Tibial artery (tissue), 4 donors: ENCODE results near the gene RXRB.
A peak's percentile ranks its signal among the peaks of the same experiment; 100 is the strongest.

ENCODE experiments used
- DNase-seq, 2 donors: peaks; one replicate each; pipeline ENCODE4 v3.0.0-alpha.2; 2019
- H3K27ac ChIP-seq, 2 donors: fragments of 200-600 bp; sonication (generic) in 1 of 2; 1 replicate in 1 of 2; 2 replicates in 1 of 2; pipeline ENCODE4 v1.5.1; 2018 to 2019; ENCODE audit warnings: mild to moderate bottlenecking in 1 of 2
- H3K27me3 ChIP-seq, 2 donors: fragments of 200-600 bp; sonication (generic) in 1 of 2; one replicate each; pipeline versions ENCODE4 v1.5.1 to v1.6.0; 2016 to 2019
- H3K36me3 ChIP-seq, 3 donors: fragments of 200-600 bp; sonication (generic) in 2 of 3; one replicate each; pipeline ENCODE4 v1.5.1; 2016 to 2019; ENCODE audit warnings: mild to moderate bottlenecking in 2 of 3
- H3K4me1 ChIP-seq, 4 donors: fragments of 200-600 bp; sonication (generic) in 2 of 4; 1 replicate in 3 of 4; 2 replicates in 1 of 4; pipeline ENCODE4 v1.5.1; 2016 to 2019
- H3K4me3 ChIP-seq, 2 donors: fragments of 200-600 bp; sonication (generic) in 1 of 2; 1 replicate in 1 of 2; 2 replicates in 1 of 2; pipeline ENCODE4 v1.5.1; 2018 to 2019; ENCODE audit warnings: mild to moderate bottlenecking in 2 of 2
- H3K9me3 ChIP-seq, 3 donors: fragments of 200-600 bp; sonication (generic) in 1 of 3; one replicate each; pipeline ENCODE4 v1.5.1; 2016 to 2019
- CTCF ChIP-seq, 2 experiments: fragments of 200-600 bp in 1 of 2; fragments of 450-650 bp in 1 of 2; IDR thresholded peaks; one replicate each; pipeline ENCODE4 v1.5.1; 2017 to 2019; ENCODE audit warnings: antibody characterized with exemption in 2 of 2, mild to moderate bottlenecking in 1 of 2, moderate library complexity in 1 of 2
- intact Hi-C: fragments of 100-400 bp; cut with DNase I; formaldehyde crosslinking; loops from one replicate; pipeline ENCODE4 v1.15.0; 2023; ENCODE audit warnings: low total_unique reads

The RXRB gene

GRCh38 chr6:33206027-33206863 is 5.8 kb upstream of the RXRB start:
- TF ChIP-seq CTCF (IDR thresholded peaks at IDR 0.05): no peak
- Histone ChIP-seq H3K36me3 (peaks cover 17 to 40% (median 40%) of the 10 kb centered on the region in 3 donors), H3K4me1 (peaks cover 0 to 55% (median 47%) of the 10 kb centered on the region in 4 donors), H3K4me3 (no peak overlapping the region), H3K9me3 (no peaks in the 10 kb centered on the region), H3K27ac (no peak overlapping the region), H3K27me3 (no peaks in the 10 kb centered on the region)
- peak in 1 of 2 donors; percentile 54 for DNase-seq
- intact Hi-C loops: no loop called here

GRCh38 chr6:33205191-33206026 is 4.9 kb upstream of the RXRB start:
- H3K9me3 ChIP-seq: no peaks in the 10 kb centered on the region
- H3K4me1 ChIP-seq: peaks cover 0 to 57% (median 49%) of the 10 kb centered on the region in 4 donors
- no peaks in the 10 kb centered on the region for H3K27me3 ChIP-seq
- peak overlapping the region in 1 of 2 donors; percentile 60 for H3K27ac ChIP-seq
- intact Hi-C loops: no loop called here
- H3K4me3 ChIP-seq: peak overlapping the region; percentile 63 to 71
- no peak for TF ChIP-seq CTCF (IDR thresholded peaks at IDR 0.05)
- peaks cover 17 to 32% (median 31%) of the 10 kb centered on the region in 3 donors for H3K36me3 ChIP-seq
- peak in 1 of 2 donors; percentile 65 for DNase-seq

GRCh38 chr6:33204415-33205190 is 4.1 kb upstream of the RXRB start, which contains the start of gene HSD17B8:
TSS of gene HSD17B8 (plus strand) at chr6:33204655. CDS start at chr6:33204669, 14 bp downstream.
- intact Hi-C loops: loop anchor here (5.0 kb wide), 1 partner anchor 307 kb away; no protein-coding TSS in a partner anchor
- Histone ChIP-seq H3K27me3 (no peaks in the 10 kb centered on the region), H3K4me1 (peaks cover 0 to 59% (median 51%) of the 10 kb centered on the region in 4 donors), H3K4me3 (peak within 1 kb of the TSS; percentile 63 to 71), H3K27ac (peak within 1 kb of the TSS; percentile 51 to 60), H3K36me3 (peaks cover 17 to 24% (median 23%) of the 10 kb centered on the region in 3 donors), H3K9me3 (no peaks in the 10 kb centered on the region)
- peak; percentile 95 to 96 for DNase-seq
- no peak for TF ChIP-seq CTCF (IDR thresholded peaks at IDR 0.05)

- Histone ChIP-seq H3K4me3 (peak overlapping the region; percentile 63 to 71), H3K27ac (no peak overlapping the region), H3K36me3 (peaks cover 17 to 22% (median 20%) of the 10 kb centered on the region in 3 donors), H3K4me1 (peaks cover 0 to 64% (median 56%) of the 10 kb centered on the region in 4 donors), H3K9me3 (no peaks in the 10 kb centered on the region), H3K27me3 (no peaks in the 10 kb centered on the region)
- no peak for TF ChIP-seq CTCF (IDR thresholded peaks at IDR 0.05)
- DNase-seq: no peak
- intact Hi-C loops: loop anchor here (5.0 kb wide), 1 partner anchor 307 kb away; no protein-coding TSS in a partner anchor
These were observed 3.6 kb upstream of the RXRB start for GRCh38 chr6:33204165-33204414.
